Tibial nerve (tissue), 4 donors: ENCODE measurements around the gene PSKH1. TPM values are rescaled to one million over a fixed set of nuclear protein-coding genes. Genes with fewer than 3 reads are reported as not detected.
A peak's percentile ranks its signal among the peaks of the same experiment; 100 is the strongest.

Experiments used
- DNase-seq, 2 donors: peaks; one replicate each; pipeline ENCODE4 v3.0.0-alpha.2; 2019; ENCODE audit warnings: low spot score in 2 of 2
- H3K27ac ChIP-seq, 4 donors: fragments of 200-600 bp; sonication (generic) in 3 of 4; one replicate each; pipeline ENCODE4 v1.5.1; 2017 to 2019; ENCODE audit warnings: mild to moderate bottlenecking in 1 of 4
- H3K27me3 ChIP-seq, 2 donors: fragments of 200-600 bp; sonication (generic) in 1 of 2; one replicate each; pipeline versions ENCODE4 v1.5.1 to v1.6.0; 2017 to 2019
- H3K36me3 ChIP-seq, 3 donors: fragments of 200-600 bp; sonication (generic); one replicate each; pipeline ENCODE4 v1.5.1; 2018 to 2019
- H3K4me1 ChIP-seq, 4 donors: fragments of 200-600 bp; sonication (generic) in 3 of 4; one replicate each; pipeline ENCODE4 v1.5.1; 2017 to 2019
- H3K4me3 ChIP-seq, 4 donors: fragments of 200-600 bp; sonication (generic) in 3 of 4; one replicate each; pipeline ENCODE4 v1.5.1; 2017 to 2019; ENCODE audit warnings: mild to moderate bottlenecking in 1 of 4, moderate library complexity in 1 of 4
- H3K9me3 ChIP-seq, 4 donors: fragments of 200-600 bp; sonication (generic) in 3 of 4; one replicate each; pipeline ENCODE4 v1.5.1; 2017 to 2019
- EP300 ChIP-seq, 2 donors: sonication (generic); formaldehyde crosslinking; IDR thresholded peaks; one replicate each; pipeline ENCODE4 v1.6.1; 2017; ENCODE audit warnings: antibody characterized with exemption in 2 of 2, mild to moderate bottlenecking in 1 of 2
- POLR2A ChIP-seq, 2 donors: fragments of 450-650 bp; IDR thresholded peaks; one replicate each; pipeline ENCODE4 v1.6.1; 2017; ENCODE audit warnings: antibody characterized with exemption in 2 of 2, mild to moderate bottlenecking in 2 of 2, moderate library complexity in 2 of 2
- WGBS, 2 donors: methylation state at CpG; one replicate each; pipeline ENCODE4 v1.1.5; 2018; 5-methylcytosine and 5-hydroxymethylcytosine counted together
- total RNA-seq, 4 donors: library from RNA; depleted of rRNA; stranded (reverse); fragments of >200 nt; gene quantifications; one replicate each; pipeline ENCODE4 v1.1.0, GENCODE V29; 2016
- TF ChIP-seq, protein P1 (sequence below), 5 experiments: fragments of 200-600 bp in 3 of 5; fragments of 450-650 bp in 2 of 5; sonication (generic) in 3 of 5; IDR thresholded peaks; one replicate each; pipeline ENCODE4 v1.5.1; 2016 to 2019; ENCODE audit warnings: antibody characterized with exemption in 5 of 5, mild to moderate bottlenecking in 3 of 5, moderate library complexity in 2 of 5

The PSKH1 gene
- total RNA-seq, 4 donors from 2014 or later = 22.2 to 30.8 (median 24.2) TPM

DNA sequence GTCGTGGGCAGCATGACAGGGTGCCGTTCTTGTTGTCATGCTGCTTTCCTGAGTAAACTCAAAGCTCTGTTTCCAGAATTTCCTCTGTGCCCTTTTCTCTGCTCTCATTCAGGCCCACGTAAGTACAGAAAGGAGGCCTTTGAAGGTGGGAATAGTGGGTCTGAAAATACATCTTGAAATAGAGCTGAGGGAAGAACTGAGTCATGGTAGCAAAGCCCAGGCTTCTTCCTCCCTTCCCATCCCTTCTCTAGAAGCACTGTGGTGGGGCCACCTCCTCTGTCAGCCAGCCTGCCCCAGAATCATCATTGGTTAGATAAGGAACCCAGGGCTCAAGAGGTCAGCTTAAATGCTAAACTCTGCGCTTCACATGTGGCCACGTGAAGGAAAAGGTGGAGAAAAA lies 29.2 kb downstream of the PSKH1 start:
- Histone ChIP-seq H3K27me3 (no peaks in the 10 kb centered on the region), H3K9me3 (no peaks in the 10 kb centered on the region), H3K36me3 (peaks cover 0 to 35% (median under 1%) of the 10 kb centered on the region in 3 donors), H3K4me1 (peaks cover 0 to 75% (median 4%) of the 10 kb centered on the region in 4 donors), H3K27ac (peak overlapping the region in 1 of 4 donors; percentile 18), H3K4me3 (no peak overlapping the region)
- TF ChIP-seq EP300 (IDR thresholded peaks at IDR 0.05) = no peak
- TF ChIP-seq POLR2A (IDR thresholded peaks at IDR 0.05) = no peak
- TF ChIP-seq, protein P1, sequence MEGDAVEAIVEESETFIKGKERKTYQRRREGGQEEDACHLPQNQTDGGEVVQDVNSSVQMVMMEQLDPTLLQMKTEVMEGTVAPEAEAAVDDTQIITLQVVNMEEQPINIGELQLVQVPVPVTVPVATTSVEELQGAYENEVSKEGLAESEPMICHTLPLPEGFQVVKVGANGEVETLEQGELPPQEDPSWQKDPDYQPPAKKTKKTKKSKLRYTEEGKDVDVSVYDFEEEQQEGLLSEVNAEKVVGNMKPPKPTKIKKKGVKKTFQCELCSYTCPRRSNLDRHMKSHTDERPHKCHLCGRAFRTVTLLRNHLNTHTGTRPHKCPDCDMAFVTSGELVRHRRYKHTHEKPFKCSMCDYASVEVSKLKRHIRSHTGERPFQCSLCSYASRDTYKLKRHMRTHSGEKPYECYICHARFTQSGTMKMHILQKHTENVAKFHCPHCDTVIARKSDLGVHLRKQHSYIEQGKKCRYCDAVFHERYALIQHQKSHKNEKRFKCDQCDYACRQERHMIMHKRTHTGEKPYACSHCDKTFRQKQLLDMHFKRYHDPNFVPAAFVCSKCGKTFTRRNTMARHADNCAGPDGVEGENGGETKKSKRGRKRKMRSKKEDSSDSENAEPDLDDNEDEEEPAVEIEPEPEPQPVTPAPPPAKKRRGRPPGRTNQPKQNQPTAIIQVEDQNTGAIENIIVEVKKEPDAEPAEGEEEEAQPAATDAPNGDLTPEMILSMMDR (IDR thresholded peaks at IDR 0.05) = no peak
- WGBS, 2 donors = 53 to 58% methylated on average over 5 of the region's 5 CpGs
- DNase-seq = no peak

DNA sequence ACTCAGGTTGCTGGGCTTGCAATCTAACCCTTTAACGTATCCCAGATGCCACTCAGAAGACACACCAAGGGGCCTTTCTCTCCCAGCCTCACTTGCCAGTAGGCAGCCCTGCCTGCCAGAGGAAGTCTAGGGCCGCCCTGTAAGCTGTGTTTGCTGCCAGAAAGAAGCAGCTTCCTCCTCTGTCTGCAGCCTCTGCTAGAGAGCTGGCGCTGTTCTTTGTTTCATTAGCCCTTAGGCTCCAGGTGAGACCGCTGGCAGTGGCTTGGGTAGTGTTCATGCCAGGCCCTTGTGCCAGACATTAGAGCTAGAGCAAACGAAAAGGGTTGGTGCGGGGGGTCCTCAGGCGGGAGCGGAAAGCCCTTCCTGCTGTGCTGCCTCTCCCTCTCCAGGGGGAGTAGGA lies 29.7 kb downstream of the PSKH1 start:
- peak overlapping the region in 2 of 4 donors; percentile 12 to 18 for H3K27ac ChIP-seq
- 70 to 84% methylated on average over 8 of the region's 8 CpGs for WGBS, 2 donors
- peaks cover 0 to 70% (median 4%) of the 10 kb centered on the region in 4 donors for H3K4me1 ChIP-seq
- no peak overlapping the region for H3K4me3 ChIP-seq
- peaks cover 0 to 38% (median 5%) of the 10 kb centered on the region in 3 donors for H3K36me3 ChIP-seq
- no peak for DNase-seq
- TF ChIP-seq EP300 (IDR thresholded peaks at IDR 0.05) (no peak), POLR2A (IDR thresholded peaks at IDR 0.05) (no peak)
- TF ChIP-seq, protein P1 (IDR thresholded peaks at IDR 0.05) = no peak
- no peaks in the 10 kb centered on the region for H3K27me3 ChIP-seq
- no peaks in the 10 kb centered on the region for H3K9me3 ChIP-seq

DNA sequence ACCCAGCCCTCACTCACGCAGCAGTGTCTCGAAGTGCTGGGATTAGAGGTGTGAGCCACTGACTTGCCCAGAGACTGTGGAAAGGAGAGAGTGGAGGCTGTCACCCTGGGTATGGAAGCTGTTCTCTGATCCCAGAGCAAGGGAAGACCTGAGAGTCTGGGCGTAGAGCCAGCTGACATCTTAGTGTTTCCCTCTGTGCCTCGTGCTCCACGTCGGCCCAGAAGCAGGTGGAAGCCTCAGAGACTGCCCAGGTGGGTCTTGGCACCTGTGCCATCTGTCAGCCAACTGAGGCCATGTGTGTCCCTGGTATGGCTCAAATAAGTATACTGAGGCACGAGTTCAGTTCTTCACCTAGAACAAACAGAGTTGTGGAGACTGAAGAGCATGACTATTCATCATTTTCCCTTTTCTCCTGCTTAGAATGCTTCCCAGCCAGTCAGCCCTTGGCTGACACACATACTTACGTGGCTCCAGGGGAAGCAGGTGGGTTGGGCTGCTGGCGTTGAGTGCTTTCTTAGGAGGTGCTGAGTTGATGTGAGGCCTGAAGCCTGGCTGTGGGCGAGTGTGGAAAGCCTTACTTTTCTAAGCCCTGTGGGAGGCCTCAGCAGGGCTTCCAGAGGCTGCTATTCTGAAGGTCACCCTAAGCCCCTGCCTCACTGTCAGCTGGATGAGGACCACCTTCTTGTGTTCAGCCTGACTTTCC lies 30.5 kb downstream of the PSKH1 start:
- TF ChIP-seq, protein P1 (IDR thresholded peaks at IDR 0.05) = no peak
- TF ChIP-seq POLR2A (IDR thresholded peaks at IDR 0.05) = no peak
- TF ChIP-seq EP300 (IDR thresholded peaks at IDR 0.05) = no peak
- no peak for DNase-seq
- Histone ChIP-seq H3K4me3 (no peak overlapping the region), H3K27me3 (no peaks in the 10 kb centered on the region), H3K27ac (peak overlapping the region in 1 of 4 donors; percentile 16), H3K4me1 (peaks cover 0 to 71% (median 4%) of the 10 kb centered on the region in 4 donors), H3K9me3 (no peaks in the 10 kb centered on the region), H3K36me3 (peaks cover 0 to 40% (median 5%) of the 10 kb centered on the region in 3 donors)
- WGBS, 2 donors = 72% methylated on average over 10 of the region's 10 CpGs

DNA sequence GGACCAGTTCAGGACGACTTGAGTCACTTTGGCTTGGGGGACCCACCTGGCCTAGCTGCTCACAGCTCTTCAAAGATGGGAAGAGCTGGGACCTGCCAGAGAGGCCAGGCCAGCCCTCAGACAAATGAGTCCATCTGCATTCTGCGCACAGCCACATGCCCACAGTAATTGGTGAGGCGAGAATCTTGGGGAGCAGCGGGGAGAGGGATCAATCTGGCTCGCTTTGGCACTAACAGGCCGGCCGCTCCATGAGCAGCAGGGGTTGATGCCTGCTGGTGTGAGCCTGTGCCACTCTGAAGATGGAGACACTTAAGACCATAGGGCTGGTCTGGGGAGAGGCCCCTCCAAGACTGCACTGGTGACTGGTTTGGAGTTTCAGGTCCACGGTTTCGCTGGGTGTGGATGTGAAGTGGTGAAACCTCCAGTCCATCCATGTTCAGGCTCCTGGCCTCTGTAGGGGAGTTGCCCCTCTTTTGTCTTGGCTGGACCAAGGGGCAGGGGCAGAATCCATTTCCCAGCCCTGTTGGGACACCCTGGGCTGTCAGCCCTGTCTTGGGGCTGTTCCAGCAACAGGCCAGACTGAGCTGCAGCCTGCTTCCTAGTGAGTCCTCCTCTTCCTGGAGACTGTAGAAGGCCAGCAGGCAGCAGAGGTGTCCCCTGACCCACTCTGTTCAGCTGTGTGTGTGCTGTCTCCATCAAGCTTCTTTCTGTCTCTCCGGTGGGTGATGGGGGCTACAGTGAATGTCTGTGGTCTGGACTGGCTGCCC lies 31.3 kb downstream of the PSKH1 start:
- DNase-seq = no peak
- Histone ChIP-seq H3K27ac (peak overlapping the region in 1 of 4 donors; percentile 16), H3K4me3 (no peak overlapping the region), H3K4me1 (peaks cover 0 to 65% (median 4%) of the 10 kb centered on the region in 4 donors), H3K9me3 (no peaks in the 10 kb centered on the region), H3K27me3 (no peaks in the 10 kb centered on the region), H3K36me3 (peaks cover 0 to 48% (median 5%) of the 10 kb centered on the region in 3 donors)
- TF ChIP-seq, protein P1 (IDR thresholded peaks at IDR 0.05) = no peak
- TF ChIP-seq EP300 (IDR thresholded peaks at IDR 0.05) = no peak
- TF ChIP-seq POLR2A (IDR thresholded peaks at IDR 0.05) = no peak
- 76 to 91% methylated on average over 10 of the region's 10 CpGs for WGBS, 2 donors
